CD4-positive, alpha-beta memory T cell (primary cell): ENCODE results near the gene HEPHL1. TPM values are rescaled to one million over a fixed set of nuclear protein-coding genes. Genes with fewer than 3 reads are reported as not detected.
A peak's percentile ranks its signal among the peaks of the same experiment; 100 is the strongest.

Experiments
- CTCF ChIA-PET: fragments of 350-600 bp; sonication (Branson Sonifier 250); formaldehyde crosslinking; loops from one replicate; lab custom pipeline; 2021; ENCODE audit warnings: inconsistent platforms; ENCODE audit not compliant: partially characterized antibody; lab: Charles Lee
- POLR2A ChIA-PET: fragments of 350-600 bp; sonication (Branson Sonifier 250); formaldehyde crosslinking; loops from one replicate; lab custom pipeline; 2021; ENCODE audit not compliant: partially characterized antibody; lab: Charles Lee
- DNase-seq, 5 donors: peaks; one replicate each; pipeline versions ENCODE4 v3.0.0 to v3.0.0-alpha.2; 2020 to 2022; ENCODE audit warnings: mixed read lengths in 1 of 5
- H3K27ac ChIP-seq: one replicate; pipeline ENCODE4 v1.7.0; 2013; ENCODE audit warnings: low read depth, low read length
- H3K27me3 ChIP-seq: 2 replicates; pipeline ENCODE4 v1.7.0; 2013; ENCODE audit warnings: mild to moderate bottlenecking, low read length, moderate library complexity; ENCODE audit not compliant: insufficient read depth
- H3K36me3 ChIP-seq: 2 replicates; pipeline ENCODE4 v1.7.0; 2013; ENCODE audit warnings: mild to moderate bottlenecking, low read length, moderate library complexity; ENCODE audit not compliant: insufficient read depth
- H3K4me1 ChIP-seq: 2 replicates; pipeline ENCODE4 v1.7.0; 2013; ENCODE audit warnings: mild to moderate bottlenecking, low read length, moderate library complexity; ENCODE audit not compliant: insufficient read depth
- H3K4me3 ChIP-seq, 2 donors: one replicate each; pipeline ENCODE4 v1.7.0; 2013; ENCODE audit warnings: low read length in 2 of 2, mild to moderate bottlenecking in 1 of 2
- H3K9me3 ChIP-seq, 2 donors: one replicate each; pipeline ENCODE4 v1.7.0; 2013; ENCODE audit warnings: low read length in 2 of 2, control low read depth in 1 of 2; ENCODE audit not compliant: control insufficient read depth in 1 of 2
- H3K27ac Mint-ChIP-seq, 7 donors: one replicate each; pipeline ENCODE4 v1.8.0; 2020 to 2021; ENCODE audit warnings: mixed read lengths in 7 of 7, mild to moderate bottlenecking in 6 of 7, inconsistent platforms in 3 of 7, moderate library complexity in 3 of 7
- H3K27me3 Mint-ChIP-seq, 2 donors: one replicate each; pipeline ENCODE4 v1.8.0; 2020 to 2021; ENCODE audit warnings: mixed read lengths in 2 of 2
- H3K36me3 Mint-ChIP-seq, 2 donors: one replicate each; pipeline ENCODE4 v1.8.0; 2020 to 2021; ENCODE audit warnings: mixed read lengths in 2 of 2, inconsistent platforms in 1 of 2, mild to moderate bottlenecking in 1 of 2
- H3K4me1 Mint-ChIP-seq, 4 donors: one replicate each; pipeline ENCODE4 v1.8.0; 2020 to 2021; ENCODE audit warnings: mixed read lengths in 4 of 4, mild to moderate bottlenecking in 1 of 4
- H3K4me3 Mint-ChIP-seq, 8 donors: one replicate each; pipeline ENCODE4 v1.8.0; 2020 to 2021; ENCODE audit warnings: mixed read lengths in 8 of 8, mild to moderate bottlenecking in 7 of 8, moderate library complexity in 6 of 8, inconsistent platforms in 3 of 8
- H3K9me3 Mint-ChIP-seq, 8 donors: one replicate each; pipeline ENCODE4 v1.8.0; 2020 to 2021; ENCODE audit warnings: mixed read lengths in 8 of 8, mild to moderate bottlenecking in 5 of 8, inconsistent platforms in 3 of 8, moderate library complexity in 1 of 8
- intact Hi-C: fragments of 100-400 bp; cut with micrococcal nuclease; formaldehyde crosslinking; loops from one replicate; pipeline ENCODE4 v1.15.1; 2023
- polyA plus RNA-seq, 2 donors: library from polyadenylated mRNA; unstranded; fragments of 300-500 nt; fragmentation: Illumina TruSeq; gene quantifications; one replicate each; pipeline ENCODE4 v1.2.3, GENCODE V29; 2021
- total RNA-seq, 2 experiments: library from RNA; stranded (reverse); gene quantifications; one replicate each; pipeline ENCODE4 v1.2.3, GENCODE V29; 2021

HEPHL1 gene
- total and polyA plus RNA-seq, 4 experiments from 2014 or later: not detected

- Histone ChIP-seq H3K4me1 (peaks cover 29% of the 10 kb centered on the region), H3K9me3 (no peaks in the 10 kb centered on the region), H3K27me3 (no peaks in the 10 kb centered on the region), H3K27ac (no peak overlapping the region), H3K36me3 (no peaks in the 10 kb centered on the region), H3K4me3 (no peak overlapping the region)
- Mint-ChIP-seq H3K4me3 (peak overlapping the region in 6 of 8 donors; percentile 5 to 39 (median 28)), H3K27ac (peak overlapping the region in 4 of 7 donors; percentile 44 to 75 (median 65)), H3K36me3 (peaks cover 0 to 3% of the 10 kb centered on the region in 2 donors), H3K27me3 (no peaks in the 10 kb centered on the region), H3K9me3 (peaks cover 0 to 2% (median 0%) of the 10 kb centered on the region in 8 donors), H3K4me1 (peaks cover 61 to 92% (median 76%) of the 10 kb centered on the region in 4 donors)
- DNase-seq: no peak
- intact Hi-C loops: no loop called here
- ChIA-PET CTCF (no interaction called here), POLR2A (no interaction called here)
Observed at GRCh38 chr11:94147433-94147845, 126.3 kb downstream of the HEPHL1 start.

DNA sequence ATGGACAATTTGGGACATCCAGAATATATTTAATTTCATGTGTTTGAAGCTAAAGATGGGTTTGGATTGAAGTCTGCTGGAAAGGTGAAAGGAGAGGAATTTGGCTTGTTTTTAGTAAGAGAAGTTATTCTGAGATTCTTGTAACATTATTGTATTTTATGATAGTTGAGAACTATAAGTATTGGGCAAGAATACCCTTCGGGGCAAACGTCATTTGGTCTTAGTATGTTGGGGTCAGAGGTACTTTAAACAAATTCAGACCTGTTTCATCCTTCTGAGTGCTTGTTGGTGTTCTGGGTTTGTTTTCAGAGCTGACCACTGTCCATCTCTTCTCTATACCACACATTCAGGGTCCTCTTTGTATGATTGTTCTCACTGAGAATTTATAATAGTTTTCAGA lies 127.0 kb downstream of the HEPHL1 start:
- Mint-ChIP-seq H3K4me3 (peak overlapping the region in 1 of 8 donors; percentile 5), H3K27me3 (no peaks in the 10 kb centered on the region), H3K36me3 (peaks cover 3 to 7% of the 10 kb centered on the region in 2 donors), H3K27ac (peak overlapping the region in 1 of 7 donors; percentile 62), H3K9me3 (peaks cover 0 to 2% (median 0%) of the 10 kb centered on the region in 8 donors), H3K4me1 (peaks cover 60 to 89% (median 77%) of the 10 kb centered on the region in 4 donors)
- no peak for DNase-seq
- Histone ChIP-seq H3K27me3 (no peaks in the 10 kb centered on the region), H3K4me1 (peaks cover 29% of the 10 kb centered on the region), H3K9me3 (no peaks in the 10 kb centered on the region), H3K4me3 (no peak overlapping the region), H3K36me3 (no peaks in the 10 kb centered on the region), H3K27ac (no peak overlapping the region)
- intact Hi-C loops: no loop called here
- ChIA-PET CTCF (no interaction called here), POLR2A (no interaction called here)

GRCh38 chr11:94149431-94150017 lies 128.4 kb downstream of the HEPHL1 start:
- peaks cover 8 to 15% of the 10 kb centered on the region in 2 donors for H3K36me3 Mint-ChIP-seq
- intact Hi-C loops: no loop called here
- no peak overlapping the region for H3K4me3 Mint-ChIP-seq
- CTCF ChIA-PET: no interaction called here
- H3K27ac ChIP-seq: no peak overlapping the region
- no peaks in the 10 kb centered on the region for H3K27me3 ChIP-seq
- no peaks in the 10 kb centered on the region for H3K27me3 Mint-ChIP-seq
- no peak overlapping the region for H3K4me3 ChIP-seq
- H3K9me3 Mint-ChIP-seq: peaks cover 0 to 2% (median 0%) of the 10 kb centered on the region in 8 donors
- H3K4me1 ChIP-seq: peaks cover 29% of the 10 kb centered on the region
- H3K27ac Mint-ChIP-seq: peak overlapping the region in 3 of 7 donors; percentile 12 to 44 (median 39)
- no peak for DNase-seq
- peaks cover 57 to 78% (median 71%) of the 10 kb centered on the region in 4 donors for H3K4me1 Mint-ChIP-seq
- POLR2A ChIA-PET: no interaction called here
- peaks cover 7% of the 10 kb centered on the region for H3K36me3 ChIP-seq
- H3K9me3 ChIP-seq: no peaks in the 10 kb centered on the region

DNA sequence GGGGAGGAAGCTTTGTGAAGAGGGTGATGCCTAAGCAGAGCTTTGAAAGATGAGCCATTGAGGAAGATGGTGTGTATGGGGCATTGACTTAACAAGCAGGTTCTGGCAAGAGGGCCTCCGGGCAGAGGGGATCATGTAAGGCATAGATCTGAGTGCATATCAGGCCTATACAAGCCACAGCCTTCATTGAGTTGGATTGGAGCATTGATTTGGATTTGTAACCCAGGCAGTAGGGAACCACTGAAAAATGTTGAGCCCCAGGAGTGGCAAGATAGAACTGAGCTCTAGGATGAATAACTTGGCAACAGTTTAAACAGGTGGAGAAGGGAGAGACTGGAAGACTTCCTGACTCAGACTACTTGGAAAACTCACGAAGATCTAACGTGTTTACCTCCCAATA lies 128.9 kb downstream of the HEPHL1 start:
- ChIA-PET CTCF (no interaction called here), POLR2A (no interaction called here)
- Histone ChIP-seq H3K36me3 (peaks cover 7% of the 10 kb centered on the region), H3K9me3 (no peaks in the 10 kb centered on the region), H3K27me3 (no peaks in the 10 kb centered on the region), H3K4me1 (peaks cover 29% of the 10 kb centered on the region), H3K27ac (no peak overlapping the region), H3K4me3 (no peak overlapping the region)
- no peak for DNase-seq
- Mint-ChIP-seq H3K9me3 (peaks cover 0 to 2% (median 0%) of the 10 kb centered on the region in 8 donors), H3K27me3 (no peaks in the 10 kb centered on the region), H3K36me3 (peaks cover 8 to 15% of the 10 kb centered on the region in 2 donors), H3K4me3 (no peak overlapping the region), H3K4me1 (peaks cover 54 to 73% (median 66%) of the 10 kb centered on the region in 4 donors), H3K27ac (peak overlapping the region in 4 of 7 donors; percentile 1 to 39 (median 15))
- intact Hi-C loops: no loop called here

DNA sequence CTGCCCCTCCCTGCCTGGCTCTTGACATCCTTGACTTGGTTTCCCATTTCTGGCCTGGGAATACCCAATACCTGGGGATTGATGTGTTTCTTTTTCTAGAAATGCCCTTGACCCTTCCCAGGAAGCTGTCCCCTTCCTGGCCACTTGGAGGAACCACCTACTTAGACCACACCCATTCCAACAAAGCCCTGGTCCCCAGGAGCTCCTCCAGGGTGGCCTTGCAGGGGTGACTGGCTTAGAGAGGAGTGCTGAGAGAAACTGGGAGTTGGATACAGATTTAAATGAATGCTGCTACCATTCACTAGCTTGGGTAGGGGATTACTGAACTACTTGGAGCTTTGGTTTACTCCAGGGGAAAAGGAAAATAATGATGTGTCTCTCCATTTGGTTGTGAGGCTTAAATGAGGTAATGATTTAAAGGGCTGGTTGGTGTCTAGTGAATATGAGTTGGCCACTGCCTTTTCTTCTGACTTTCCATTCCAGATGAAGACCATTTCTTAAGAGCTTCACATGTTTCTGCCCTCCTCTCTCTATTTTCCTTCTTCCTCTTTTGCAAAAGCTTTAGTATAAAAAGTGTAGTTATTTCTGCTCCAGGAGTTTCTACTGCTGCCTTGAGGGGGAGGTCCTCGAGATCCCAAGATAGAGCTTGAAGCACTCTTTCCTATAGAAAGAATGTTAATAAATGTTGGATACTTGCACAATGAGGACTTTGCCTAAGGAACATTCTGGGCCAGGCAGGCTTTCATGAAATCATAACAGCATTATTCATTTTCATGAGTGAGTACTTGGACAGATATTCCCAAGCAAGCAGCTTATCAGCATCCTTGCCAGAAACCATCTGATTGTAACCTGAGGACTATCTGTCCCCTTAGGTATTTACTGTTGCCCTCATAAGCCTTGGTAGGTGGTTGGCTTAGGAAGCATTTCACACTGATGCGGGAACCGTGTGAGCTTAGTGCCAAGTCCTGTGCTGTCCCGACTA lies 129.8 kb downstream of the HEPHL1 start:
- ChIA-PET POLR2A (no interaction called here), CTCF (interaction anchor here (1.2 kb wide), 1 partner anchor 22 kb away, joined by 4 read pairs; the partner anchor contains the start of gene PANX1)
- Mint-ChIP-seq H3K27me3 (no peaks in the 10 kb centered on the region), H3K9me3 (peaks cover 0 to 4% (median 0%) of the 10 kb centered on the region in 8 donors), H3K27ac (peak overlapping the region in 3 of 7 donors; percentile 23 to 86 (median 53)), H3K36me3 (peaks cover 15 to 19% of the 10 kb centered on the region in 2 donors), H3K4me3 (no peak overlapping the region), H3K4me1 (peaks cover 46 to 63% (median 57%) of the 10 kb centered on the region in 4 donors)
- no peak overlapping the region for H3K27ac ChIP-seq
- peaks cover 29% of the 10 kb centered on the region for H3K4me1 ChIP-seq
- no peaks in the 10 kb centered on the region for H3K27me3 ChIP-seq
- H3K4me3 ChIP-seq: no peak overlapping the region
- DNase-seq: no peak
- intact Hi-C loops: no loop called here
- peaks cover 7% of the 10 kb centered on the region for H3K36me3 ChIP-seq
- no peaks in the 10 kb centered on the region for H3K9me3 ChIP-seq

DNA sequence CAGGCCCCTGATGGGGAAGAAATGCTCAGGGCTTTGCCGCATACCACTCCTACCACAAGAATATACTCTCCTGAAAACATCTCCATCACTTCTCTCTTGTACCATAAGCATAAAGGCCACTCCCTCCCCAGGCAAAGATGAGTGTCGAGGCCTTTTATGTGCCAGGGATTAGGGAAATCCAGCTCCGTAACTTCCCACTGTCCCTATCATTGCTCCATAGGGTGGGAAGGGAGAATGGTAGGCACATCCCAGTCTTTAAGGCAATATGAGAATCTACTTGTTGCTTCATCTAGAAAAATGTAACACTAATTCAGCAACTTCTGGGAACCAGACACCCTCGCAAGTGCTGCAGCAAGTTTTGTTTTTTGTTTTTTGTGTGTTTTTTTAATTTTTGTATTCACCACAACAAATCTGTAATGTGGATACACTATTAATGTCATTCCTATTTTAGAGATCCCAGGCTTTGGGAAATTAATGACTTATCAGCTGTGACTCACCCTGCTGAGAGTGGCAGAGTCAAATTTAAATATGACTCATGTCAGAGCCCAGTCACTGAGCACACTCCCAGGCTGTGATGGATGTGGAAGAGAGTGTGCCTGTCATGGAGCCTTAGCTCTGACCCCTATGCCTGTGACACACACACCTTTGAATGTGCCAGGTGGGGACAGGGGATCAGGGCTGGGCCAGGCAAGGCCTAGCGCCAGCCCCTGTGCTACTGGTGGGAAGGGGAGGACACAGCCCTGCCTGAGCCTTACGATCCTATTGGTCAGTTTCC lies 130.9 kb downstream of the HEPHL1 start:
- Histone ChIP-seq H3K4me3 (no peak overlapping the region), H3K9me3 (no peaks in the 10 kb centered on the region), H3K27me3 (no peaks in the 10 kb centered on the region), H3K4me1 (peaks cover 22% of the 10 kb centered on the region), H3K36me3 (peaks cover 7% of the 10 kb centered on the region), H3K27ac (no peak overlapping the region)
- DNase-seq: no peak
- intact Hi-C loops: no loop called here
- H3K9me3 Mint-ChIP-seq: peaks cover 0 to 5% (median 0%) of the 10 kb centered on the region in 8 donors
- H3K4me1 Mint-ChIP-seq: peaks cover 37 to 53% (median 48%) of the 10 kb centered on the region in 4 donors
- no peaks in the 10 kb centered on the region for H3K27me3 Mint-ChIP-seq
- POLR2A ChIA-PET: no interaction called here
- peaks cover 24 to 28% of the 10 kb centered on the region in 2 donors for H3K36me3 Mint-ChIP-seq
- H3K27ac Mint-ChIP-seq: peak overlapping the region in 2 of 7 donors; percentile 25 to 61
- no peak overlapping the region for H3K4me3 Mint-ChIP-seq
- CTCF ChIA-PET: interaction anchor here (1.2 kb wide), 1 partner anchor 23 kb away, joined by 4 read pairs; the partner anchor contains the start of gene PANX1
